SHP77 (cell line): Measurements from ENCODE around the gene XRCC3.
"Not testable (repeated sequence)": the region's sequence is repeated elsewhere in the genome, so short reads cannot be mapped to it uniquely, and the experiment has no call there.

Experiments used
- DNase-seq, 2 experiments: peaks; one replicate each; lab custom pipeline; 2025; lab: John Stamatoyannopoulos, UW

The XRCC3 gene

DNA sequence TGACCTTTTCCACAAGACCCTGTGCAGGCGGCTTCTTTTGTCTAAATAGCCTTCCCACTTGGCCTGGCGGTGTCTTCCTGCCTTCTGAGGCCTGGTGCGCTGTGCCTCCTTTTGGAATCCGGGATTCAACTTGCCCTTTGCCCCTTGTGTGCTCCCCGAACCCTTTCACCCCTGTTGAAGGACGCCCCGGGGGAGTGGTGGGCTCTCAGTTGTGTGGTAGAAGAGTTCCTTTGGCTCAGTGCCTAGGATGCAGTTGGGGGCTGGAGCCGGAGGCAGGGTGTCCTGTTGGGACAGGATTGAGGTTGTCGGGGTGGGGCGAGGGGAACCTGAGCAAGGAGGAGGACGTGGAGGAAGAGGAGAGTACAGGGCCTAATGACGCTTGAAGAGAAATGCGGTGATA, 51.7 kb downstream of the XRCC3 start:
- DNase-seq = no peak

DNA sequence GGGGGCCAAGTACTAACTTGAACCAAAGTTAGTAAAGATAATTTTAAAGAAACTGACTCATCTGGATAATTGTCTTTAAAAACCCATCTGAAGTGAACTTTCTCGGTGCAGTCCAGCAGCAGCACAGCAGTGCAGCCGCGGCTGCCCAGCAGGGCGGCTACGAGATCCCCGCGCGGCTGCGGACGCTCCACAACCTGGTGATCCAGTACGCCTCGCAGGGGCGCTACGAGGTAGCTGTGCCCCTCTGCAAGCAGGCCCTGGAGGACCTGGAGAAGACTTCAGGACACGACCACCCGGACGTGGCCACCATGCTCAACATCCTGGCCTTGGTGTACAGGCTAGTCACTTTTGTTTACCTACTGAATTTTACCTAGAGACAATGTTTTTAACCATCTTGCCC, 52.7 kb downstream of the XRCC3 start:
- no peak for DNase-seq

DNA sequence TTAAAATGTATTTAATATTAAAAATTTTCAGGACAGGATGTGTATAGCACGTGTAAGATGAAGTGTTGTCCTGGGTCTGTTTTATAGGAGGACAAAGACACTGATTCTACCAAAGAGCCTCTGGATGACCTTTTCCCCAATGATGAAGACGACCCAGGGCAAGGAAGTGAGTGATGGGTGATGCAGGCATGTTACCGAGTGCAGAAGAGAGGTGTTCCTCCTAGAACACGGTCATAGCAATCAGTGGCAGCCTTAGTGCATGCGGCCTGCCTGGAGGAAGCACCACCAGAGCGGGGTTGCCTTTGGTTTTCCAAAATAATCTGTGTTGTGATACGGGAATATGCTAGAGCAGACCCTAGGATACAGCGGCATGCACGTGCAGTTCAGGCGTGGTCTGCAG, 53.2 kb downstream of the XRCC3 start:
- DNase-seq = no peak

DNA sequence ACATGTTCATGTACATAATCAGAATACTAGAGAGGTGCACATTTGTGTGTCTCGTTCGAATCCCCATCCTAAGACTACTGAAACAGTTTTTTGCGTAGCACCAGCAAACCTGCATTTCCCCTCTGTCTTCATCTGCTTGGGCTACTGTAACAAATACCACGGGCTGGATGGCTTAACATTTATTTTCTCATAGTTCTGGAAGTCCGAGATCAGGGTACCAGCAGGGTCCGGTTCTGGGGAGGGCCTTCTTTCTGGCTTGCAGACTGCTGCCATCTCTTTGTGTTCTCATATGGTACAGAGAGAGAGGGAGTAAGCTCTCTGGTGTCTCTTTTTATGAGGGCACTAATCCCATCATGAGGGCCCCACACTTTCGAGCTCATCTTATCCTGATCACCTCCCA, 55.6 kb downstream of the XRCC3 start:
- no peak for DNase-seq

DNA sequence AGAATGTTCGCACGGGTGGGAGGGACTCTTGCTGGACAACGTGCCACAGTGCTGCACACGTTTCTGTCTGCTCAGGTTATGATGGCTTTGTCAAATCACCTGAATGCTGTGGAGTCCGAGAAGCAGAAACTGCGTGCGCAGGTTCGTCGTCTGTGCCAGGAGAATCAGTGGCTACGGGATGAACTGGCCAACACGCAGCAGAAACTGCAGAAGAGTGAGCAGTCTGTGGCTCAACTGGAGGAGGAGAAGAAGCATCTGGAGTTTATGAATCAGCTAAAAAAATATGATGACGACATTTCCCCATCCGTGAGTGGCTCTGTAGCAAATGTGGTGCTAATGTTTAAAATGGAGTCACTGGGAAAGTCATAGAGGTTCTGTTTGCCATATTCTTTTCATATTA, 57.8 kb downstream of the XRCC3 start:
- DNase-seq = no peak

DNA sequence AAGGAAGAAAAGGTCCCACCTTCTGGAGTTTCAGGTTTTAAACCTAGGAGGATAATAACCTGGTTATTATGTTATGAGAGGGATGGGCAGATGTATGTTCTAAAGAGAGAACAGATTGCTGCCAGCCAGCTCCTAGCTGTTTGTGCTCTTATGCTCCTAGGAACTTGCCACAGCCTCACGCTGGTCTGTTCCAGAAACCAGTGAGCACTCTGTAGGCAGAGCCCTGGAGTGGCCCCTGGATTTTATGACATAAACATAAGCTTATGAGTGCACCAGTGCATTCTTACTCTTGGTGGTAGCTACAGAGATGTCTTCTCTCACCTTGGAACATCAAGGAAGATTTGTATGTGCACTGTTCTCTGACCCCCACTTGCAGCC, 58.5 kb downstream of the XRCC3 start:
- no peak for DNase-seq

DNA sequence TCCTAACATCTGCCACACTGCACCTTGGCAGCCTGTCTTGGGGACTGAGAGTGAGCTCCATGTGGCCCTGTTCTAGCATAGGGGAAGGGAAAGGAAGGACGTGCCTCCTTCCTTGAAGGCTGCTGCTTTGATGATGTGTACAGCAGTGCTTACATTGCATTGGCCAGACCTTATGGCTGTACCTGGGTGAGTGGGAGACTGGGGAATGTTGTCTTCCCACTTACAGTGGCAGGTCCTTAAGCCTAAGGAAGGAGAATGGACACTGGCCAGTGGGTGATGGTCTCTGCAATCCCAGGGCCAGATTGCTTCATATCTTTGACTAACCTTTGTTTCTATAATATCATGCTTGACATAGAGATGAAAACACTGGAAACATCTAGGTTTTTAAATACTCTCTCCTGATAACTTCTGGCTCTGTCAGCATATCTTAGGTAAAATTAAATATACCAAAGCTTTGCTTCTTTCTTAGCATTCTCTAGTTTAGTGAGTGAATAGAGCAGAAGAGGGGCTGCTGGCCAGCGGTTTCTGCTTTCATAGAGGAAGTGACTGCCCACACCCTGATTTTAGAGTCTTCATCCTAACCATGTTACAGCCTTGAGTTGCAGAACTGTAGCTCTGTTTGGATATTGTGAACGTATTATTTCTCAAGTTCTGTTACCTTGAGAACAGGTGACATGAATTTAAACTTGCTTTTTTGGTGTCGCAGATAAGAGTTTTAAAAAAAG, 59.1 kb downstream of the XRCC3 start:
- DNase-seq = no peak

DNA sequence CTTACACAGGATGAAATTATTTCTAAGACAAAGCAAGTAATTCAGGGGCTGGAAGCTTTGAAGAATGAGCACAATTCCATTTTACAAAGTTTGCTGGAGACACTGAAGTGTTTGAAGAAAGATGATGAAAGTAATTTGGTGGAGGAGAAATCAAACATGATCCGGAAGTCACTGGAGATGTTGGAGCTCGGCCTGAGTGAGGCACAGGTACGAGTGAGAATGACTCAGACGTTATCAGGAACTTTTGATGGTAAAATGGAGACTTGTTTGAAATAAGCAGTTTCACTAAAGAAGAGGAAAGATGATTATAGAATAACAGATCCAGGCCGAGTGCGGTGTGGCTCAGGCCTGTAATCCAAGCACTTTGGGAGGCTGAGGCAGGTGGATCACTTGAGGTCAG, 60.6 kb downstream of the XRCC3 start:
- DNase-seq = no peak

DNA sequence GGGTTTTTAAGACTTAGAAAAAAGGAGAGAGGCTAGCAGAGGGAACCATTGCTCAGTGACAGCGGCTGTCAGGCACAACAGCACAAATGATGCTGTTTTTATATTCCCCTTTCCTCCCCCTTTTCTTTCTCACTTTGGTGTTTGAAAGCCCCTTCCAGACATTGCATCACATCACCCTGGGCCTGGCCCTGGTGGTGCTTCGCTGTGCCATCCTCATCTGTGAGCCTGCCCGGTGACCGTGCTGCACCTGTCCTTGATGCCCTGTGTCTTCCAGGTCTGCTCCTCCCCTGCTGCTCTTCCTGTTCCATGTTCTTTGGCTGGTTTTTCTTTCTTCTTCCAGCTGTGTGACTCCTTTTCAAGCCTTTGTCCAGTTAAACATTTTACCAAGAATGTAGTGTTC, 61.4 kb downstream of the XRCC3 start:
- no peak for DNase-seq

DNA sequence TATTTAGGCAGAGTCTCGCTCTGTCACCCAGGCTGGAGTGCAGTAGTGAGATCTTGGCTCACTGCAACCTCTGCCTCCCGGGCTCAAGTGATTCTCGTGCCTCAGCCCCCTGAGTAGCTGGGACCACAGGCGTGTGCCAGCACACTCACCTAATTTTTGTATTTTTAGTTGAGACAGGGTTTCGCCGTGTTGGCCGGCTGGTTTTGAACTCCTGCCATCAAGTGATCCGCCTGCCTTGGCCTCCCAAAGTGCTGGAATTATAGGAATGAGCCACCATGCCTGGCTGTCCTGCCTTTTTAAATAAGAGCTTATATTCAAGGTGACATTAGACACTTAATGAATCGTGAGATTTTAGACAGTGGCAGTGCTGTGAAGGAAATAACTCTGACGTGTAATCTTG, 61.9 kb downstream of the XRCC3 start:
- not testable (repeated sequence) for DNase-seq

DNA sequence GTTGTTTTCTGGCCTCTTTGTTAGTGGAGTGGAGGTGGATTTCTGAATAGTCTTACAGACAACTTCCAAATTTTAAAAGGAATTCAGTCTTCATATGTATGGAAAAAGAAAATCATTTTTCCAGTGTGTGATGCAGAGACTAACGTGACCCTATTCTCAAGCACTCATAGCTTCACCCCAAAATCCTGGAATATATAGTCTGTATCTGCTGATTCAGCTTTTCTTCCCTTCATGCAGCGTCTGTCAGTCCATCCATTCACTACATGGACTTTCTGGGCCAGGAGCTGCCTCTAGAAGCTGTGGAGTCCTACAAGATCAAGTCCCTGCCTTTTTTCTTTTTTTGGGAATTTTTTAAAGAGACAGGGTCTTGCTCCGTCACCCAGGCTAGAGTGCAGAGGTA, 62.4 kb downstream of the XRCC3 start:
- no peak for DNase-seq

DNA sequence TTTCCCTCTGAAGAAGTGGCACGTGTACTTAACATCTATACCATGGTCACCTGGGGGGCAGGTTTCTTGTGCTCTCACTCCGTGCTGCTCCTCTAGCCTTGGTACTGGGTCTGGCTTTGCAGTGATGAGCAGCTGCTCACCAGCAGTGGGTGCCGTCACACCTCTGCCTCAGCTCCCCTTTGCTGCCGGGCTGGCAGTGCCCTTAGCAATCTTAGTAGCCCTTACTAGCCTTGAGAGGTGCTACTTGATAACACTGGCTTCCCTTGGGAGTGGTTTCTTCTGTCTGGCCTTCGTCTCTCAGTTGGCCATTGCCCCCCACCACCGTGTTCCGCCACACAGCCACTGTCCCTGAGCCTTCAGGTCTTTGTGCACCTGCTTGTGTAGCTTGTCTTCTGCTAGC, 63.7 kb downstream of the XRCC3 start:
- DNase-seq = no peak

DNA sequence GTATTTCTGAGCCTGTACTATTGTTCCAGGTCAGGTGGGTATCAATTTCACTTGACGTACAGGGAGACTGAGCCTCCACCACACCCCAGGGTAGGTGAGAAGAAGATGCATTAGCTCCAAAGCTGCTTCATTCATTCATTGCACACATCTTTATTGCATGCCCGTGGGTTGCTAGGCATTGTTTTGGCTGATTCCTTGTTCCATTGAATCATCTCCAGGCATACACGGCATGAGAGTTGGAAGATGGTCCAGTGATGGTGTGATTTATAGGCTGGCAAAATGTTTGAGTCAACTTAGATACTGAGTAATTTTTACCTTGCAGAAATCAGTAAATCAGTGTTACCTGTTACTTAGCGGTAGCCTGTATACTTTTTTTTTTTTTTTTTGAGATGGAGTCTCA, 65.0 kb downstream of the XRCC3 start:
- DNase-seq = no peak

DNA sequence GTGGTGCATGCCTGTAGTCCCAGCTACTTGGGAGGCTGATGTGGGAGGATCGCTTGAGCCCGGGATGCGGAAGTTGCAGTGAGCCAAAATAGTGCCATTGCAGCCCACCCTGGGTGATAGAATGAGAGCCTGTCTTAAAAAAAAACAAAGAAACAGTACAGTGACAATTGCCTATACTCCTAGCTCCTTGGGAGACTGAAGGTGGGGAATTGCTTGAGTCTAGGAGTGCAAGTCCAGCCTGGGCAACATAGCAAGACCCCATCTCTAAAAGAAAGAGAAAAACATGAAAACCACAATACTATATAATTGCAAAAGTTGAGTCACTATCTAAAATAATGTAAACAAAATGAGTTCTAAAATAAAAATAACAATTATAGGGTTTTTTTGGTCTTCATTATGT, 66.2 kb downstream of the XRCC3 start:
- DNase-seq = no peak
